Dendritic cell treated with granulocyte-macrophage colony-stimulating factor and Interleukin-4, amounts not matched to agents 40 ng/mL and 50 ng/mL, for 4 days (primary cell): ENCODE data around the gene PPP1R15B.
A peak's percentile ranks its signal among the peaks of the same experiment; 100 is the strongest.

Source experiments
- H3K27ac Mint-ChIP-seq: one replicate; pipeline ENCODE4 v1.8.0; 2022; ENCODE audit warnings: mild to moderate bottlenecking, mixed read lengths
- H3K27me3 Mint-ChIP-seq: one replicate; pipeline ENCODE4 v1.8.0; 2022; ENCODE audit warnings: mild to moderate bottlenecking, mixed read lengths
- H3K36me3 Mint-ChIP-seq: one replicate; pipeline ENCODE4 v1.8.0; 2022; ENCODE audit warnings: low read depth, mixed read lengths
- H3K4me1 Mint-ChIP-seq: one replicate; pipeline ENCODE4 v1.8.0; 2022; ENCODE audit warnings: low read depth, mixed read lengths
- H3K4me3 Mint-ChIP-seq: one replicate; pipeline ENCODE4 v1.8.0; 2022; ENCODE audit warnings: mild to moderate bottlenecking, moderate library complexity, mixed read lengths
- H3K9me3 Mint-ChIP-seq: one replicate; pipeline ENCODE4 v1.8.0; 2022; ENCODE audit warnings: mixed read lengths
- intact Hi-C: fragments of 100-400 bp; cut with micrococcal nuclease; formaldehyde crosslinking; loops from one replicate; pipeline ENCODE4 v1.15.0; 2022

The PPP1R15B gene

DNA sequence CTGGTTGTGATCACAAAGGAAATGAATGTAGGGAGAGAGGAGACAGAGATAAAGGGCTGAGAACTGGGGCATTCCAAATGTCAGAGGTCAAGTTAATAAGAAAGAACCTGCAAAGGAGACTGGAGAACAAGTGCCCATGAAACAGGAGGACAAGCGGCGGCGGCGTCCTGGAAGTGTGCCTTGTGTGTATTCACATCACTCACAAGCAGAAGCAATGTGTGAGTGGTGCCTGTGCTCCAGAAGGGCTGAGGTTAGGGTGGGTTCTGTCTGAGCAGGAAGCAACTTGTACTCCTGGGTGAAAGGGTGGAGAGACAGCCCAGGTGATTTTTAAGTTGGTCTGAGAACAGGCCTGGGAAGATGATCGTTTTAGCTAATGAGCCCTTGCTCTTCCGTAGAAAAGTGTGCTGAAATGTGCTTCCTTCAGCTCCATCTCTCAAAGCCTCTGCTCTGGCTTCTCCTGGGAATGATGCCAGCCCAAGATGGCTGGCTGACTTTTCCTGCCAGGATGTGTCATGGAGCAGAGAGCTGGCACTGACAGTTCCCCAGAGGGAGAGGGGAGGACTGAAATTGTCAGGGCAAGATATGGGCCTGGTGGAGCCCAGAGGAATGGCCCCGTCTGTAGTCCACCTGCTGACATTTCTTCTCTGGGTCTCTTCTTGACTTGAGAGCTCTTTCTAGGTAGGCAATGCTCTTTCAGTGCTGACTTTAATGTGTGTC lies 26.8 kb downstream of the PPP1R15B start:
- Mint-ChIP-seq H3K27me3 (peaks cover 8% of the 10 kb centered on the region), H3K36me3 (no peaks in the 10 kb centered on the region), H3K9me3 (no peaks in the 10 kb centered on the region), H3K4me3 (no peak overlapping the region), H3K4me1 (no peaks in the 10 kb centered on the region), H3K27ac (no peak overlapping the region)
- intact Hi-C loops: no loop called here

- no peak overlapping the region for H3K27ac Mint-ChIP-seq
Measured at GRCh38 chr1:204383163-204383904, 28.3 kb downstream of the PPP1R15B start.

DNA sequence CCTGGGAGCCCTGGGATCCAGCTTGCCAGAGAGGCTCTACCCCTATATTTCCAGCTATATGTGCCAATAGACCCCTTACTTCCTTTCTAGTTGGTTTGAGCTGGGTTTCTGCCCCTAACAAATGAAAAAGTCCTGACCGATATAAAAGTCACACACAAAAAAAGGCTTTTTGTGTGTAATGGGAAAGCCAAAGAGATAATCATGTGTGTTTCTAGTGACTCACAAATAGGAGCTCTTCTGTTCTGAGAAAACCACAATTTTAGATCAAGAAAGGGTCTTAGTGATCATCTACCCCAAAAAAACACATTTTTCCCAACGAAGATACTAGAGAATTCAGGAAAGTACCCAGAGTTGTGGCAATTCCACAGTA lies 28.9 kb downstream of the PPP1R15B start:
- no peaks in the 10 kb centered on the region for H3K36me3 Mint-ChIP-seq
- H3K9me3 Mint-ChIP-seq: no peaks in the 10 kb centered on the region
- H3K27me3 Mint-ChIP-seq: peaks cover 26% of the 10 kb centered on the region
- peaks cover 8% of the 10 kb centered on the region for H3K4me1 Mint-ChIP-seq
- intact Hi-C loops: no loop called here
- H3K27ac Mint-ChIP-seq: no peak overlapping the region
- H3K4me3 Mint-ChIP-seq: no peak overlapping the region

More at GRCh38 chr1:204383163-204383904, 28.3 kb downstream of the PPP1R15B start:
- intact Hi-C loops: no loop called here
- Mint-ChIP-seq H3K36me3 (no peaks in the 10 kb centered on the region), H3K4me1 (peaks cover 2% of the 10 kb centered on the region), H3K4me3 (no peak overlapping the region), H3K9me3 (no peaks in the 10 kb centered on the region), H3K27me3 (peaks cover 19% of the 10 kb centered on the region)

DNA sequence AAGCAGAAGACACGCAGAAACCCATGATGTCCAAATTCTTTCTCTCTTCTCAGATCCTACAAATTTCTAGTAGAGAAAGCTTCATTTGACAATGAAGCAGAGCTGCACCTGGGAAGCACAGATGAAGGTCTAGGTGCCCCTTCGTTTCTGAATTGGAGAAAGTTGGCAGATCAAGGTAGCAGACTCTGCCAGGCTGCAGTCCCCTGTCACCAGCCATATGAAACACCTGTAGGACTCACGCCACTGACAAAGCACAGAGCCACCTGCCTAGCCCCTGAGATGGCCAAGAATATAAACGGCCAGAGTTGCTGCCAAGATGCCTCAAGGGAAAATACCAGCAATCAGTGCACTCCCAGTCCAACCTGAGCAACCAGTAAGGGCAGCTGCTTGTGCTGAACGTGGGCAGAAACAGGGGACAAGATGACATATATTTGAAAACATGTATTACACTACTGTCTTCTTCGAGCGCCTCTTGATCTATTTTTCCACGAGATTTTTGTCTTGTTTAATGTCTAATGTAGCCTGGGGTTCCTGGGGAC lies 31.3 kb downstream of the PPP1R15B start:
- Mint-ChIP-seq H3K9me3 (no peaks in the 10 kb centered on the region), H3K36me3 (no peaks in the 10 kb centered on the region), H3K4me3 (no peak overlapping the region), H3K27ac (no peak overlapping the region), H3K4me1 (peaks cover 21% of the 10 kb centered on the region), H3K27me3 (peaks cover 35% of the 10 kb centered on the region)
- intact Hi-C loops: no loop called here

GRCh38 chr1:204377800-204378668 lies 33.6 kb downstream of the PPP1R15B start:
- H3K9me3 Mint-ChIP-seq: no peaks in the 10 kb centered on the region
- H3K4me1 Mint-ChIP-seq: peaks cover 21% of the 10 kb centered on the region
- H3K27me3 Mint-ChIP-seq: peaks cover 35% of the 10 kb centered on the region
- intact Hi-C loops: no loop called here
- peak overlapping the region; percentile 66 for H3K27ac Mint-ChIP-seq
- H3K36me3 Mint-ChIP-seq: no peaks in the 10 kb centered on the region
- peak overlapping the region; percentile 81 for H3K4me3 Mint-ChIP-seq

GRCh38 chr1:204376919-204377799 lies 34.5 kb downstream of the PPP1R15B start:
- H3K27ac Mint-ChIP-seq: no peak overlapping the region
- intact Hi-C loops: no loop called here
- H3K4me3 Mint-ChIP-seq: peak overlapping the region; percentile 56
- H3K27me3 Mint-ChIP-seq: peaks cover 37% of the 10 kb centered on the region
- no peaks in the 10 kb centered on the region for H3K9me3 Mint-ChIP-seq
- H3K4me1 Mint-ChIP-seq: peaks cover 21% of the 10 kb centered on the region
- no peaks in the 10 kb centered on the region for H3K36me3 Mint-ChIP-seq

GRCh38 chr1:204376465-204376864 lies 35.2 kb downstream of the PPP1R15B start:
- Mint-ChIP-seq H3K27ac (no peak overlapping the region), H3K9me3 (no peaks in the 10 kb centered on the region), H3K4me1 (peaks cover 21% of the 10 kb centered on the region), H3K27me3 (peaks cover 42% of the 10 kb centered on the region), H3K36me3 (no peaks in the 10 kb centered on the region), H3K4me3 (no peak overlapping the region)
- intact Hi-C loops: no loop called here

- intact Hi-C loops: no loop called here
- H3K36me3 Mint-ChIP-seq: no peaks in the 10 kb centered on the region
- H3K9me3 Mint-ChIP-seq: no peaks in the 10 kb centered on the region
Measured at GRCh38 chr1:204373911-204374310, 37.7 kb downstream of the PPP1R15B start.

DNA sequence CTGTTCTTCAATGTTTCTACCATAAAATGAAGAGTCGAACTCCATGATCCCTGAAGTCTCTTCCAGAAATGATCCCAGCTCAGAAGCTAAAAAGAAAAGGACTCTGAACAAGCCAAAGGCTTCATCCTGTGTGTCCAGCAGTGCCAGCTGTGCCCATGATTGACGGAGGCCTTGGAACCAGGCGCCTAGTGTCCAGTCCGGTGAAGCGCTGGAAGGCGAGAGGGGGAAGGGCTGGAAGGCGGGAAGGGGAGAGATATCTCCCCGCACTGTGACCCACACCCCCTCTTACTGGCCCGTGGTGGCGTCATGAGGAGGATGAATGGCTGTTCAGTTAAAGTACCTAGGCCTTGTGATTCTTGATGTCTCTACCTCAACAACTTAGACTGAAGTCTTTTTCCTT lies 41.4 kb downstream of the PPP1R15B start:
- Mint-ChIP-seq H3K4me1 (peaks cover 12% of the 10 kb centered on the region), H3K4me3 (no peak overlapping the region), H3K27me3 (peaks cover 38% of the 10 kb centered on the region), H3K9me3 (no peaks in the 10 kb centered on the region), H3K36me3 (no peaks in the 10 kb centered on the region), H3K27ac (no peak overlapping the region)
- intact Hi-C loops: no loop called here

More at GRCh38 chr1:204373911-204374310, 37.7 kb downstream of the PPP1R15B start:
- Mint-ChIP-seq H3K27ac (no peak overlapping the region), H3K4me3 (no peak overlapping the region), H3K4me1 (peaks cover 27% of the 10 kb centered on the region), H3K27me3 (peaks cover 35% of the 10 kb centered on the region)

- peaks cover 41% of the 10 kb centered on the region for H3K27me3 Mint-ChIP-seq
- intact Hi-C loops: no loop called here
- no peaks in the 10 kb centered on the region for H3K9me3 Mint-ChIP-seq
- H3K4me1 Mint-ChIP-seq: peaks cover 18% of the 10 kb centered on the region
- H3K36me3 Mint-ChIP-seq: no peaks in the 10 kb centered on the region
- no peak overlapping the region for H3K4me3 Mint-ChIP-seq
- no peak overlapping the region for H3K27ac Mint-ChIP-seq
Measured at GRCh38 chr1:204368996-204369726, 42.5 kb downstream of the PPP1R15B start.

DNA sequence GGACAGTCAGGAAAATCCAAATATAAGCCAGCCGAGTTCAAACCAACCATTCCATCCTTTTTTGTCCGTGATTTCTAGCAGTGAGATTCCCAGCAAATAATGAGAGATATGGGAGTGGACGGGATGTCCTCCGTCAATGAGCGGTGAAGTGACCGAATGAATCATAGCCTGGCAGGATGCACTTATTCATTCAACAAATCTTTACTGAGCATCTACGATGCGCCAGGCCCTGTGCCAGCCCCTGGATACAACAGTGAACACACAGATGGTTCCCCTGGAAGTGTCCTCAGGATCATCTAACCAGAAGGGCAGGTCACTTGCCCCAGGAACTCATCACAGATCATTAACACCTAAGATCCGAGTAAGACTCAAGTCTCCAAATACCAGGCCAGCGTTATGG lies 43.7 kb downstream of the PPP1R15B start:
- Mint-ChIP-seq H3K36me3 (no peaks in the 10 kb centered on the region), H3K9me3 (no peaks in the 10 kb centered on the region), H3K4me1 (peaks cover 30% of the 10 kb centered on the region), H3K4me3 (no peak overlapping the region), H3K27me3 (peaks cover 43% of the 10 kb centered on the region), H3K27ac (no peak overlapping the region)
- intact Hi-C loops: no loop called here

- no peaks in the 10 kb centered on the region for H3K9me3 Mint-ChIP-seq
- H3K4me3 Mint-ChIP-seq: no peak overlapping the region
- H3K4me1 Mint-ChIP-seq: peaks cover 36% of the 10 kb centered on the region
- intact Hi-C loops: no loop called here
- H3K27me3 Mint-ChIP-seq: peaks cover 48% of the 10 kb centered on the region
- no peak overlapping the region for H3K27ac Mint-ChIP-seq
- H3K36me3 Mint-ChIP-seq: no peaks in the 10 kb centered on the region
Measured at GRCh38 chr1:204367193-204367858, 44.3 kb downstream of the PPP1R15B start.
